Liver (tissue), 9 donors: Measurements from ENCODE around the gene PLPP3. TPM values are rescaled to one million over a fixed set of nuclear protein-coding genes. Genes with fewer than 3 reads are reported as not detected.

Experiments used
- DNase-seq: peaks from one replicate; pipeline ENCODE4 v3.0.0-alpha.2; 2017; ENCODE audit warnings: low spot score
- H3K27ac ChIP-seq, 2 donors: one replicate each; pipeline ENCODE4 v1.7.0; 2013; ENCODE audit warnings: inconsistent platforms in 2 of 2, low read length in 2 of 2, control low read depth in 1 of 2, low read depth in 1 of 2, mild to moderate bottlenecking in 1 of 2
- H3K27me3 ChIP-seq, 4 donors: one replicate each; pipeline versions ENCODE4 v1.6.1 to v1.7.0; 2013; ENCODE audit warnings: low read length in 3 of 4, inconsistent platforms in 1 of 4, mild to moderate bottlenecking in 1 of 4, moderate library complexity in 1 of 4; ENCODE audit not compliant: control insufficient read depth in 4 of 4, insufficient read depth in 4 of 4
- H3K36me3 ChIP-seq, 4 donors: one replicate each; pipeline versions ENCODE4 v1.6.1 to v1.7.0; 2013; ENCODE audit warnings: low read length in 3 of 4, mild to moderate bottlenecking in 3 of 4, low read depth in 1 of 4, moderate library complexity in 1 of 4; ENCODE audit not compliant: control insufficient read depth in 4 of 4, insufficient read depth in 3 of 4
- H3K4me1 ChIP-seq, 4 donors: one replicate each; pipeline versions ENCODE4 v1.6.1 to v1.7.0; 2013; ENCODE audit warnings: low read length in 3 of 4, mild to moderate bottlenecking in 3 of 4, moderate library complexity in 1 of 4; ENCODE audit not compliant: control insufficient read depth in 4 of 4, insufficient read depth in 4 of 4
- H3K4me3 ChIP-seq, 3 donors: one replicate each; pipeline versions ENCODE4 v1.6.1 to v1.7.0; 2013; ENCODE audit warnings: low read length in 3 of 3, control low read depth in 1 of 3, low read depth in 1 of 3, mild to moderate bottlenecking in 1 of 3
- H3K9ac ChIP-seq, 2 donors: one replicate each; pipeline ENCODE4 v1.7.0; 2013; ENCODE audit warnings: low read length in 2 of 2, mild to moderate bottlenecking in 2 of 2, moderate library complexity in 2 of 2, control low read depth in 1 of 2, low read depth in 1 of 2
- H3K9me3 ChIP-seq, 4 donors: one replicate each; pipeline versions ENCODE4 v1.6.1 to v1.7.0; 2013; ENCODE audit warnings: low read length in 3 of 4; ENCODE audit not compliant: control insufficient read depth in 4 of 4
- CTCF ChIP-seq: fragments of 150-350 bp; IDR thresholded peaks from 2 replicates; pipeline ENCODE4 v1.5.1; 2017; ENCODE audit warnings: improper control_type of control experiment, low read depth, low read length; ENCODE audit not compliant: missing input control
- EGR1 ChIP-seq, 2 donors: IDR thresholded peaks; 2 replicates each; pipeline ENCODE4 v1.6.1; 2016 to 2018; ENCODE audit warnings: antibody characterized with exemption in 2 of 2, low read depth in 2 of 2
- FOXA1 ChIP-seq: IDR thresholded peaks from 2 replicates; pipeline ENCODE4 v1.6.1; 2016; ENCODE audit warnings: antibody characterized with exemption
- FOXA2 ChIP-seq: IDR thresholded peaks from 2 replicates; pipeline ENCODE4 v1.6.1; 2016; ENCODE audit warnings: antibody characterized with exemption
- GABPA ChIP-seq, 2 donors: IDR thresholded peaks in 1 of 2; conservative IDR thresholded peaks in 1 of 2; 2 replicates each; pipeline ENCODE4 v1.6.1; 2016; ENCODE audit warnings: antibody characterized with exemption in 2 of 2, mild to moderate bottlenecking in 1 of 2, moderate library complexity in 1 of 2
- HNF4A ChIP-seq, 2 donors: conservative IDR thresholded peaks; 2 replicates each; pipeline ENCODE4 v1.6.1; 2016; ENCODE audit warnings: antibody characterized with exemption in 2 of 2, mild to moderate bottlenecking in 2 of 2
- HNF4G ChIP-seq: IDR thresholded peaks from 2 replicates; pipeline ENCODE4 v1.6.1; 2016; ENCODE audit warnings: antibody characterized with exemption
- JUND ChIP-seq, 2 donors: IDR thresholded peaks; 2 replicates each; pipeline ENCODE4 v1.6.1; 2016; ENCODE audit warnings: antibody characterized with exemption in 2 of 2
- NR2F2 ChIP-seq: IDR thresholded peaks from 2 replicates; pipeline ENCODE4 v1.6.1; 2016; ENCODE audit warnings: antibody characterized with exemption
- REST ChIP-seq: IDR thresholded peaks from 2 replicates; pipeline ENCODE4 v1.6.1; 2016; ENCODE audit warnings: antibody characterized with exemption, mild to moderate bottlenecking
- RXRA ChIP-seq, 2 donors: IDR thresholded peaks; 2 replicates each; pipeline ENCODE4 v1.6.1; 2017 to 2018; ENCODE audit warnings: antibody characterized with exemption in 2 of 2, mild to moderate bottlenecking in 1 of 2
- TAF1 ChIP-seq: conservative IDR thresholded peaks from 2 replicates; pipeline ENCODE4 v1.6.1; 2016; ENCODE audit warnings: antibody characterized with exemption, mild to moderate bottlenecking
- YY1 ChIP-seq: IDR thresholded peaks from 2 replicates; pipeline ENCODE4 v1.6.1; 2016; ENCODE audit warnings: antibody characterized with exemption, mild to moderate bottlenecking
- WGBS: extraction: QIAGEN DNeasy Blood & Tissue Kit; methylation state at CpG from one replicate; pipeline ENCODE4 v1.1.7; 2013; 5-methylcytosine and 5-hydroxymethylcytosine counted together
- polyA plus RNA-seq, 2 donors: library from polyadenylated mRNA; stranded (reverse) in 1 of 2; unstranded in 1 of 2; fragments of 200-250 nt in 1 of 2; fragments of >200 nt in 1 of 2; fragmentation: Nextera tagmentation in 1 of 2; extraction: Ambion mirVana in 1 of 2; gene quantifications; one replicate each; pipeline versions ENCODE4 v1.2.1 to v1.2.3, GENCODE V29; 2013 to 2015
- total RNA-seq, 2 donors: library from RNA; depleted of rRNA; stranded (reverse); fragments of >200 nt; gene quantifications; one replicate each; pipeline ENCODE4 v1.2.3, GENCODE V29; 2014
- TF ChIP-seq, protein P1 (sequence below): IDR thresholded peaks from 2 replicates; pipeline ENCODE4 v1.6.1; 2016; ENCODE audit warnings: antibody characterized with exemption
- TF ChIP-seq, protein P2 (sequence below): IDR thresholded peaks from 2 replicates; pipeline ENCODE4 v1.6.1; 2016; ENCODE audit warnings: antibody characterized with exemption
- donor health status: healthy.
- donor health status: healthy.
- donor health status: healthy.
- donor health status: healthy.
- donor health status: healthy.

The PLPP3 gene
- total and polyA plus RNA-seq, 4 donors, result 46.1 to 91.2 (median 67.6) TPM

DNA sequence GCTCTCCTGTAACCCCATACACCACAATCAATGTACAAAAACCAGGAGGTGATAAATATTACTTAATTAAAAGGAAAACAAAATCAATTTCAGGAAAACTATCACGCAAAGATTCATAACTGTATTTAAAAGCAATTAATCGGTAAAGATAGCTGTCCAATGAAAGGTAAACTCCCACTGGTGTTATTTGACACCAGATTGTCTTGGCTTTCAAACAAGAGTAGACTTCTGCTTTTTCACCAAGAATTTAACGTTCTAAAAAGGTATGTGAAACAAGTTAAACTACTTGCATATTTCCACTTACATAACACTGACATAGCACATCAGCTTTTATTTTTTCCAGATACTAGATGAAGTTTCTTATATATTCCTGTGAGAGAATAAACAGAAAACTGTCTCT, 3.5 kb downstream of the PLPP3 start (continued):
- TF ChIP-seq, protein P1, sequence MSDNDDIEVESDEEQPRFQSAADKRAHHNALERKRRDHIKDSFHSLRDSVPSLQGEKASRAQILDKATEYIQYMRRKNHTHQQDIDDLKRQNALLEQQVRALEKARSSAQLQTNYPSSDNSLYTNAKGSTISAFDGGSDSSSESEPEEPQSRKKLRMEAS, result no peak
- TF ChIP-seq, protein P2, sequence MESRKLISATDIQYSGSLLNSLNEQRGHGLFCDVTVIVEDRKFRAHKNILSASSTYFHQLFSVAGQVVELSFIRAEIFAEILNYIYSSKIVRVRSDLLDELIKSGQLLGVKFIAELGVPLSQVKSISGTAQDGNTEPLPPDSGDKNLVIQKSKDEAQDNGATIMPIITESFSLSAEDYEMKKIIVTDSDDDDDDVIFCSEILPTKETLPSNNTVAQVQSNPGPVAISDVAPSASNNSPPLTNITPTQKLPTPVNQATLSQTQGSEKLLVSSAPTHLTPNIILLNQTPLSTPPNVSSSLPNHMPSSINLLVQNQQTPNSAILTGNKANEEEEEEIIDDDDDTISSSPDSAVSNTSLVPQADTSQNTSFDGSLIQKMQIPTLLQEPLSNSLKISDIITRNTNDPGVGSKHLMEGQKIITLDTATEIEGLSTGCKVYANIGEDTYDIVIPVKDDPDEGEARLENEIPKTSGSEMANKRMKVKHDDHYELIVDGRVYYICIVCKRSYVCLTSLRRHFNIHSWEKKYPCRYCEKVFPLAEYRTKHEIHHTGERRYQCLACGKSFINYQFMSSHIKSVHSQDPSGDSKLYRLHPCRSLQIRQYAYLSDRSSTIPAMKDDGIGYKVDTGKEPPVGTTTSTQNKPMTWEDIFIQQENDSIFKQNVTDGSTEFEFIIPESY, result no peak

GRCh38 chr1:56574794-56575193, 4.6 kb downstream of the PLPP3 start:
- H3K9me3 ChIP-seq, result no peaks in the 10 kb centered on the region
- no peaks in the 10 kb centered on the region for H3K27me3 ChIP-seq
- H3K9ac ChIP-seq, result peak overlapping the region; percentile 94 to 99
- H3K4me1 ChIP-seq, result peaks cover 6 to 46% (median 36%) of the 10 kb centered on the region in 4 donors
- H3K27ac ChIP-seq, result peak overlapping the region; percentile 99
- no peaks in the 10 kb centered on the region for H3K36me3 ChIP-seq
- H3K4me3 ChIP-seq, result peak overlapping the region; percentile 38 to 97 (median 95)
- TF ChIP-seq NR2F2, result no peak
- TF ChIP-seq, protein P1, result no peak
- no peak for TF ChIP-seq FOXA1
- TF ChIP-seq EGR1 (IDR thresholded peaks at IDR 0.05; ENCODE audit: low read depth in 2 of 2), result no peak
- no peak for TF ChIP-seq REST
- no peak for TF ChIP-seq HNF4G
- no peak for TF ChIP-seq JUND (IDR thresholded peaks at IDR 0.05)
- TF ChIP-seq FOXA2, result no peak
- TF ChIP-seq GABPA (IDR thresholded peaks at IDR 0.05 in 1 of 2, conservative IDR thresholded peaks at IDR 0.05 in 1 of 2), result no peak
- no peak for TF ChIP-seq RXRA (IDR thresholded peaks at IDR 0.05)
- no peak for TF ChIP-seq YY1
- TF ChIP-seq TAF1, result no peak
- TF ChIP-seq HNF4A (conservative IDR thresholded peaks at IDR 0.05), result no peak
- 69% methylated on average over 4 of the region's 4 CpGs for WGBS
- DNase-seq, result no peak

DNA sequence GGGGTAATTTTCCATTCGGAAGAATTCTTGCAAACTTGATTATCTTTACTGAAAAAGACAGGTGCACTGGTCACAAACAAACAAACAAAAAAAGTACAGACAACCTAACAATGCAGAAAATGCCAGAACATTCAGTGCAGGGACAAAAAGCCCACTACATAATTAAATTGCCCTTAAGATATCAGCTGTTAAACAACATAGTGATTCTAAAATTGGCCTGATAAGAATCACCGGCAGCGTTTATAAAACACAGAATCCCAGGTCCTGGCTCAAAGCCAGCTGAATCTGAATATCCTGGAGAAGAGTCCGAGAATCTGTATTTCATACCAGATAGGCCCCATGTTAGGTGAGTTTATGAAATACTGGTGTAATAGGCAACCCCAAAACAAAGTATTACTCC, 6.1 kb downstream of the PLPP3 start:
- Histone ChIP-seq H3K27ac (peak overlapping the region; percentile 99), H3K27me3 (no peaks in the 10 kb centered on the region)

More for the DNA sequence above, 6.1 kb downstream of the PLPP3 start:
- Histone ChIP-seq H3K9me3 (no peaks in the 10 kb centered on the region), H3K4me3 (peak overlapping the region in 2 of 3 donors; percentile 7 to 29), H3K36me3 (no peaks in the 10 kb centered on the region), H3K4me1 (peaks cover 8 to 59% (median 47%) of the 10 kb centered on the region in 4 donors), H3K9ac (peak overlapping the region in 1 of 2 donors; percentile 33)
- no peak for DNase-seq
- WGBS, result 20% methylated on average over 4 of the region's 4 CpGs
- TF ChIP-seq CTCF (no peak), FOXA1 (no peak), HNF4G (no peak), REST (no peak)
